Left ventricle myocardium superior (tissue), 1 donor: Measurements from ENCODE around the gene ZFP2. TPM values are rescaled to one million over a fixed set of nuclear protein-coding genes. Genes with fewer than 3 reads are reported as not detected.
"Not testable (repeated sequence)": the region's sequence is repeated elsewhere in the genome, so short reads cannot be mapped to it uniquely, and the experiment has no call there.

Source experiments
- ATAC-seq: fragments of 200-7000 bp; cut with Tn5 transposase; one replicate; pipeline ENCODE4 v1.9.1; 2020; ENCODE audit warnings: mild to moderate bottlenecking, moderate library complexity
- DNase-seq: peaks from one replicate; pipeline ENCODE4 v3.0.0-alpha.2; 2020
- intact Hi-C: fragments of 100-400 bp; cut with micrococcal nuclease; formaldehyde crosslinking; loops from one replicate; pipeline ENCODE4 v1.11.0; 2022
- long read RNA-seq: library from polyadenylated mRNA; unstranded; transcript quantifications from one replicate; pipeline ENCODE4 v2.0.0, GENCODE V29; 2021
- total RNA-seq: library from RNA; stranded (reverse); fragmentation: NEBNext Ultra II Directional; extraction: Animal tissue kit (Norgen Biotek cat#: 25700); gene quantifications from one replicate; pipeline ENCODE4 v1.2.1, GENCODE V29; 2021
- donor health status: DM: no; HTN: yes; CAD: no; lungs with severe emphysema.

The ZFP2 gene
- total RNA-seq, result 0.67 TPM
- long read RNA-seq, partial matches to known transcripts, result 0 of 2 reads
- long read RNA-seq, other reads (novel, unspliced or antisense), result 0 of 2 reads

- DNase-seq, result peak; percentile 83
- intact Hi-C loops, result no loop called here
- ATAC-seq, result peak; percentile 99
Observed at GRCh38 chr5:178895615-178896571, at the start of gene ZFP2. Gene ZFP2, plus strand, starts transcription at chr5:178895913. Its CDS starts 35,401 bp downstream, at chr5:178931314.

GRCh38 chr5:178849316-178849715 lies 46.4 kb upstream of the ZFP2 start:
- DNase-seq, result no peak
- intact Hi-C loops, result no loop called here
- ATAC-seq, result no peak

- no peak for ATAC-seq
- intact Hi-C loops, result no loop called here
- DNase-seq, result no peak
Observed at GRCh38 chr5:178851951-178852350, 43.8 kb upstream of the ZFP2 start.

GRCh38 chr5:178854284-178854683 lies 41.4 kb upstream of the ZFP2 start:
- ATAC-seq, result no peak
- no peak for DNase-seq
- intact Hi-C loops, result no loop called here

- DNase-seq, result peak; percentile 92
- intact Hi-C loops, result no loop called here
- ATAC-seq, result peak; percentile 99
Observed at GRCh38 chr5:178859625-178860521, 35.8 kb upstream of the ZFP2 start, which contains the start of gene ZNF354B. Gene ZNF354B, plus strand, starts transcription at chr5:178859953. Its CDS starts 1,095 bp downstream, at chr5:178861048.

GRCh38 chr5:178860615-178861014 lies 35.1 kb upstream of the ZFP2 start:
- DNase-seq, intact Hi-C loops: not testable (repeated sequence)
- ATAC-seq, result peak; percentile 17

DNA sequence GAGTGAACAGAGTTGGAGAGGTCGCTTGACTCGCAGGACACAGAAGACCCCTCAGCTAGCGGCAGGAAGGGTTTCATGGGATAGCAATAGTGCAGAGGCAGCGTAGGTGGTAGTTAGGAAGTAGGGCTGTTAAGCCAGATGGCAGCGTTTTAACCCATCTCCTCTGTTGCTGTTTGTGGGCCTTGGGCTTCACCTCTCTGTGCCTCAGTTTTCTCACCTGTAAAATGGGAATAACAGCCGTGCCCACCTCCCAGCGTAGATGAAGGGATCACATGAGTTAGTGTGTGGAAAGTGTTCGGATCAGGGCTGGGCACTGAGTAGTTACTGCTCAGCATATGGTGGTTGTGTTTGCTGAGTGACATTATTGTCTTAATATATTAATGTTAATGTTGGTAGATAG lies 34.1 kb upstream of the ZFP2 start:
- ATAC-seq (no peak), DNase-seq (no peak)
- intact Hi-C loops, result no loop called here

GRCh38 chr5:178866946-178867345 lies 28.8 kb upstream of the ZFP2 start:
- ATAC-seq, result no peak
- no peak for DNase-seq
- intact Hi-C loops, result no loop called here

DNA sequence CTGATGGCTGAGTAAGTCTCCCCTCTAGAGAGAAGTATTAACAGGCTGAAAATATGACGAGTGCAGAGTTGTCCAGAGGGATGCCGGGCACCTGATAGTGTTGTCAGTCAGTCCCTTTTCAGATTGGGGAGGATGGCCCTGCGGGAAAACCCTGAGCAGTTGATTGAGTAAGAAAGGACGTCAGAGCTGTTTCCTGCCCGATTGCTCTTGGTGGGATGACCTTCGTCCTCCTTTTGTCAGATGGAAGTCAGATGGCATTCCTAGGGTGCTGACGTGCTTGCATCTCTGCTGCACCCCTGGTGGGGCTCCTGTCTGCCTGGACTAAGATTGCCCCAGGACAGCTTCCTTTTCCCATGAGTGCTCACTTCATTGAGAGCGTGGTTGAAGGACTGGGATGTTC lies 26.1 kb upstream of the ZFP2 start:
- intact Hi-C loops, result no loop called here
- DNase-seq (no peak), ATAC-seq (no peak)

- no peak for ATAC-seq
- DNase-seq, result no peak
- intact Hi-C loops, result no loop called here
Observed at GRCh38 chr5:178870411-178870810, 25.3 kb upstream of the ZFP2 start.

DNA sequence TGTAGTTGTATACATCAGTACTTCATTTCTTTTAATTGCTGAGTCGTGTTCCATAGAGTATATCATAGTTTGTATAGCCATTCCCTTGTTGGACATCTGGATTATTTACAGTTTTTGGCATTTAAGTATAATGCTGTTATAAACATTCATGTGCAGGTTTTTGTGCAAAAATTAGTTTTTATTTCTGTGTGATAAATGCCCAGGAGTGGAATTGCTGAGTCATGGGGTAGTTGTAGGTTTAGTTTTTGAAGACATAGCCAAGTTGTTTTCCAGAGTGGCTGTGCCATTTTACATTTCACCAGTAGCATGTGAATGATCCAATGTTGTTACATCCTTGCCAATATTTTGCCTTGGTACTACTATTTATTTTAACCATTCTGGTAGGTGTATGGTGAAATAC lies 23.4 kb upstream of the ZFP2 start:
- DNase-seq (no peak), ATAC-seq (no peak)
- intact Hi-C loops, result no loop called here

- intact Hi-C loops, ATAC-seq, DNase-seq: not testable (repeated sequence)
Observed at GRCh38 chr5:178883115-178883694, 12.5 kb upstream of the ZFP2 start.

DNA sequence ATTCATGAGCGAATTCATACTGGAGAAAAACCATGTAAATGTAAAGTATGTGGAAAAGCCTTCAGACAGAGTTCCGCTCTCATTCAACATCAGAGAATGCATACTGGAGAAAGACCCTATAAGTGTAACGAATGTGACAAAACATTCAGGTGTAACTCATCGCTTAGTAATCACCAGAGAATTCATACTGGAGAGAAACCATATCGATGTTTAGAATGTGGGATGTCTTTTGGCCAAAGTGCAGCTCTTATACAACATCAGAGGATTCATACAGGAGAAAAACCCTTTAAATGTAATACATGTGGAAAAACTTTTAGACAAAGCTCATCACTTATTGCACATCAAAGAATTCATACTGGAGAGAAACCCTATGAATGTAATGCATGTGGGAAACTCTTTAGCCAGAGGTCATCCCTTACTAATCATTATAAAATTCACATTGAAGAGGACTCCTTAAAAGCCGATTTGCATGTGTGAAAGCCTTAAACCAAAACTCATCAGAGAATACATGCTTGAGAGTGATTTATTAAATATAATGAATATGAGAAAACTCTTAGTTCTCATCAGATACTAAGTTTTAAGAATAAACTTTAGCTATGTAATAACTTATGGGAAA lies 11.8 kb upstream of the ZFP2 start:
- DNase-seq, result no peak

DNA sequence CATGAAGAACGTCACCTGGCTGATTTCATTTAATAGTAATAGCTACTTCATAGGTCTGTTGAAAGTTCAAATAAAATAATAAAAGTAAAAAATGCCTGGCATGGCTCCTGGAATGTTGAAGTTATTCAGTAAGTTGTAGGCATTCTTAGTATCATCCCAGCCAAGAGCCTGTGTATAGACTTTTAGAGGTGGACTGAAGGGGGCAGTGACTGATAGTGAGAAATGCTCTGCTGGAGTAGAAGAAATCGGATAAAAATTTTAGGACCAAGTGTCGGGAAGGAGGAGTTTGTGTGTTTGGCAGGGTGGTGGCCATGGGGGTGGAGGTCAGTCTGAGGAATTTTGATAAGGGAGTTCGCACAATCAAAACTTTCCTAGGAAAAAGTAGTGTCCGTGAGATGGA lies 3.6 kb downstream of the ZFP2 start:
- no peak for ATAC-seq
- intact Hi-C loops, result no loop called here

More for the DNA sequence above, 11.8 kb upstream of the ZFP2 start:
- intact Hi-C loops, result no loop called here
- ATAC-seq, result no peak

GRCh38 chr5:178902849-178903248 lies 7.1 kb downstream of the ZFP2 start:
- DNase-seq (no peak), ATAC-seq (no peak)
- intact Hi-C loops, result no loop called here

More for the DNA sequence above, 3.6 kb downstream of the ZFP2 start:
- no peak for DNase-seq

DNA sequence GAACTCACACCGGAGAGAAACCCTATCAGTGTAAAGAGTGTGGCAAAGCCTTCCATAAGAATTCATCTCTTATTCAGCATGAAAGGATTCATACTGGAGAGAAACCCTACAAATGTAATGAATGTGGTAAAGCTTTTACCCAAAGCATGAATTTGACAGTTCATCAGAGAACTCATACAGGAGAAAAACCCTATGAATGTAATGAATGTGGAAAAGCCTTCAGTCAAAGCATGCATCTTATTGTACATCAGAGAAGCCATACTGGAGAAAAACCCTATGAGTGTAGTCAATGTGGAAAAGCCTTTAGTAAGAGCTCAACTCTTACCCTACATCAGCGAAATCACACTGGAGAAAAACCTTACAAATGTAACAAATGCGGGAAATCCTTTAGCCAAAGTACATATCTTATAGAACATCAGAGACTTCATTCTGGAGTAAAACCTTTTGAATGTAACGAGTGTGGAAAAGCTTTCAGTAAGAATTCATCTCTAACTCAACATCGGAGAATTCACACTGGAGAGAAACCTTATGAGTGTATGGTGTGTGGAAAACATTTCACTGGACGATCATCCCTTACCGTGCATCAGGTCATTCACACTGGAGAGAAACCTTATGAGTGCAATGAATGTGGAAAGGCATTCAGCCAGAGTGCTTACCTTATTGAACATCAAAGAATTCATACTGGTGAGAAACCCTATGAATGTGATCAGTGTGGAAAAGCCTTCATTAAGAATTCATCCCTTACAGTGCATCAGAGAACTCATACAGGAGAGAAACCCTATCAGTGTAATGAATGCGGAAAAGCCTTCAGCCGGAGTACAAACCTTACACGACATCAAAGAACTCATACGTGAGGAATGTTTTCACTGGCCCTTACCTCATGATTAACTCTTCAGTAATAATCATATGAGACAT lies 36.4 kb downstream of the ZFP2 start:
- intact Hi-C loops, result no loop called here
- DNase-seq (no peak), ATAC-seq (no peak)

DNA sequence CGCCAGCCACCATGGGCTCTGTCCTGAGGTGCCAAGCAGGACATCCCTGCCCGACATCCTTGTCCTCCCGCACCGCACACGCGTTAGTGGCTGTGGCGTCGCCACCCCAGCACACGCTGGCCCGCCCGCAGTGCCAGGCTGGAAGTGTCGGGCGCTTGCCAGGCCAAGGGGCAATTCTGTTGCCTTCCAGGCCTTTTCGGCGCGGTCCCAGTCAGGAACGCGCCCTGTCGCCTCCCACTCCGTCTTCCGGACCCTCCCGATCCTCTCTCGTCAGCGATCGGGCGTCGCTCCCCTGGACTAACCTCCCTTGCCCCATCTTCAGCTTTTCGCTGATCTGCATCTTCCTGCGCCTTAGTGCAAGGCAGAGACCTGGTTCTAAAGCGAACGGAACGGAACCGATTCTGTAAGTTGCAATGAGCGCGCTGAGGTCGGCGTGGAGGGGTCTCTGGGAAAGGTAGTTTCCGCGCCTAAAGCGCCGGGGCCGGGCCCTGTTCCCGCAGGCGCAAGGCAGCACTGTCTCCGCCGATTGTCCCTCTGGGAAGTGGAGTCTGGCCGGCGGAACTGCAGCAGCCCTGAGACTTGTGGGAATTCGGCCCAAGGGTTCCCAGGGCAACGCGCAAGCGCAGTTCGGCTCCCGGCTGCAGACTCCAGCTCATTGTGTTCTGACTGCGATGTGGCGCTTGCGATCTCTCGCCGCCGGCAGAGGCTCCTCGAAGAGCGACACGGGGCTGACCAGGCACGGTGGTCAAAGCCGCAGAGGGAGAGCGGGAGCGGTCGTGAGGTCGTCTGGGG lies 45.1 kb downstream of the ZFP2 start, which contains the start of gene ZNF454:
Gene ZNF454, plus strand, starts transcription at position 630 of the 792 bp plus-strand sequence. CDS start 1,594 bp downstream, outside the sequence.
- DNase-seq (peak; percentile 95), ATAC-seq (peak; percentile 100)
- intact Hi-C loops, result no loop called here
